HG02588 (cell line): ENCODE data around the gene GLP2R.

Source experiments
- ATAC-seq: cut with Tn5 transposase; IDR thresholded peaks from one replicate; pipeline ENCODE4 v1.9.1; 2021; ENCODE audit warnings: mild to moderate bottlenecking, moderate library complexity; ENCODE audit not compliant: unreplicated experiment

The GLP2R gene

GRCh38 chr17:9811537-9811936 lies 14.2 kb upstream of the GLP2R start:
- ATAC-seq = no peak

GRCh38 chr17:9813166-9813565 lies 12.6 kb upstream of the GLP2R start:
- ATAC-seq = no peak

- no peak for ATAC-seq
Measured at GRCh38 chr17:9814337-9814945, 11.3 kb upstream of the GLP2R start.

DNA sequence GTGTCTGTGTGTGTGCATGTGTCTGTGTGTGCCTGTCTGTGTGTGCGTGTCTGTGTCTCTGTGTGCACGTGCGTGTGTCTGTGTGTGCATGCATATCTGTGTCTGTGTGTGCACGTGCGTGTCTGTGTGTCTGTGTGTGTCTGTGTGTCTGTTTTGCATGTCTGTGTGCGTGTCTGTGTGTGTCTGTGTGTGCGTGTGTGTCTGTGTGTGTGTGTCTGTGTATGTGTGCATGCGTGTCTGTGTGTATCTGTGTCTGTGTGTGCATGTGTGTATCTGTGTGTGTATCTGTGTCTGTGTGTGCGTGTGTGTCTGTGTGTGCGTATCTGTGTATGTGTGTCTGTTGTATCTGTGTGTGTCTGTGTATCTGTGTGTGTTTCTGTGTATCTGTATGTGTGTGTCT lies 9.3 kb upstream of the GLP2R start:
- ATAC-seq = no peak

DNA sequence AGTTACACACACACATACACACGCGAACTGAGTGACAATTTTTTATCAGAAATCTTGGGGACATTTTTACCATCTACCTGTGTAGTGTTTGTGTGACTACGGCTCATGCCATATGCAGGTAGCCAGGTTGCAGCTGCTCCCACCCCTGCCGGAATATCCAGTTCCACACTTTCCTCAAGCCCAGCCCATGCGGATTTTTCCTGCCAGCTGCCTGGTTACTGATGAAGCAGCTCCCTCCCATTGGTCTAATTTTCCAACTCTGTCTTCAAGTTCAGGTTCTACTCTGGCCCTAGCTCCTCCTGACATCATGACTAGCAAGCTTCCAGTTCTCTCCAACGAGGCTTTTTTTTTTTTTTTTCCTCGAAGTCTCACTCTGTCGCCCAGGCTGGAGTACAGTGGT lies 8.6 kb upstream of the GLP2R start:
- no peak for ATAC-seq

- ATAC-seq = no peak
Measured at GRCh38 chr17:9818760-9819159, 7.0 kb upstream of the GLP2R start.

GRCh38 chr17:9820448-9820847 lies 5.3 kb upstream of the GLP2R start:
- ATAC-seq = no peak

DNA sequence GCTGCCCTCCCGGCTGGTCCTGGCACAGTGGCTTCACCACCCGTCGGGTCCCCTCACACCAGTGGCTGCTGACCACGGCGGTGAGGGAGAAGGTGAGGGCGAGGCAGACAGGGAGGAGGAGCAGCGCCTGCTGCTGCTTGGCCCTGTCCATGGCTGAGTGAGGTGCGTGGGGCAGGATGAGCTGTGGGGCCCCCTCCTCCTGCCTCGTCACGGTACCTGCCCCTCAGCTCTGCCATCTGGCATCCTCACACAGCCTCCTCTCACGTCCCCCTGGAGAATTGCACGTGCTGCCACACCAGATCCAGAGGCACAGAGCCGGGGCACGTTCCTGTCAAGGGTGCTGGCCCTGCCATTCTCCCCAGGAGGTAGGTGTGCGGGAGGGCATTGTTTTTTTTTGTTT lies 3.8 kb upstream of the GLP2R start, which contains the start of gene GSG1L2:
GSG1L2 (minus strand) TSS at position 159 of the 400 bp plus-strand sequence; CDS start at position 151, 8 bp downstream.
- ATAC-seq = no peak

- no peak for ATAC-seq
Measured at GRCh38 chr17:9824094-9824493, 1.6 kb upstream of the GLP2R start.

DNA sequence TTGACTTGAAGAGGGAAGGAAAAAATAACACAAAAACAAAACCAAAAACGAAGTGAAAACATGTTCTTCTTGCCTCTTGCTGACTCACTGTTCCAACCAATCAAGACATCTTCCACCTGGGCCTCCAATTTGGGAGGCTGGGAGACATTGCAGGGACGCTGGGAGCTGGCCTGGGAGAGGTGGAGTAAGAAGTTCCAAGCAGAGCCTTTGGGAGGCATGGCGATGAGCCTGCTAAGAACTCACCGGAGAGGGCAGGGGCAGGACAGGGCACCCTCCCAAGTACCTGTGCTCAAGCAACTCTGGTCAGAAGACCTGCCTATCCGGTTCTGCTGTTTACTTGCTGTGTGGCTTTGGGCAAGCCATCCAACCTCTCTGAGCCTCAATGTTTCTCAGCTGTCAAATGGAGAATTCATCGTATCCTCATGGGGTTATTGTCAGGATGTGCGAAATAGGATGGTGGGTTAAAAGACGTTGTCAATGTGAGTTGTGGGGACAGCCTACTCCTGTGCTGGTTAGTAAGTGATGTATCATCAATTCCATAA lies 856 bp upstream of the GLP2R start:
- no peak for ATAC-seq

DNA sequence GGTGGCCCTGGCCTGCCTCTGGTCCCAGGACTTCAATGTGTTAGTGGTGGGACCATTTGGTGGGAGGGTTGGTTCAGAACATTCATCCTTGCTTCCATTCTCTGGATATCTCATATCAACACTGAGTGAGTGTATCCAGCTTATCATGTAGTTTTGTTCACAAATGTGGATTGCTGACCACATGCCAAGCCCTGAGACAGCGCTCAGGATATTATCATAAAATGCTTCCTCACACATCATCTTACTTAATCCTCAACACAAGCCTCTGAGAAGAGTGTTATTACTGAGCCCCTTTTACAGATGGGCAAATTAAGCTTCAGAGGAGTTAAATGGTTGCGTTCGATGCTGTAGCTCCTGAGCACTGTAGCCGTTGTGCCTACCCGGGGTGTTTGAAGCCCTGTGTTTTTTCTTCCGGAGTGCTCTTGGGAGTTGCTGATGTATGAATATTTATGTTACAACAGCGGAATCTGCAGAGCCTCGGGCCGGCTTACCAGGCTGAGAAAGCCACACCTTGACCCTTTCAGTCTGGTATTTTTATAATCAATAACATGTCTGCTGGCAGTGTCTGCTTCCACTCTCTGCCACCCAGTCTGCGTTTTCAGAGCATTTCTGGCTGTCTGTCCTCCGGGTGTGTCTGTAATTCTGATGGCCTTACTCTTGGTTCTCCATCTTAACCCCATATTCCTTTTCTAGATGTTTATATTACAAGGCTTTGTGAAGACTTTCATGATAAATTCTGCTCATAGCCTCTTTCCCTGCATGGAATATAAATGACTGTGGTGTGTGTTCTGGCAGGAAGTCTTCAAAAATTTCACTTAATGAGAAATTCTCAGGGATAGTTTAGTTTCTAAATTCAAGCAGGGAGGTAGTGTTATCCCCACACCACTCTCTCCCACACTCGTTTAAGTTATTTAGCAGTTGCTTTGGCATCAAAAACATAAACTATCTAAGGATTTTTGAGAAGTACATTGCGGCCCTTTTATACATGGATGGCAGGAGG lies 2.9 kb downstream of the GLP2R start:
- no peak for ATAC-seq

DNA sequence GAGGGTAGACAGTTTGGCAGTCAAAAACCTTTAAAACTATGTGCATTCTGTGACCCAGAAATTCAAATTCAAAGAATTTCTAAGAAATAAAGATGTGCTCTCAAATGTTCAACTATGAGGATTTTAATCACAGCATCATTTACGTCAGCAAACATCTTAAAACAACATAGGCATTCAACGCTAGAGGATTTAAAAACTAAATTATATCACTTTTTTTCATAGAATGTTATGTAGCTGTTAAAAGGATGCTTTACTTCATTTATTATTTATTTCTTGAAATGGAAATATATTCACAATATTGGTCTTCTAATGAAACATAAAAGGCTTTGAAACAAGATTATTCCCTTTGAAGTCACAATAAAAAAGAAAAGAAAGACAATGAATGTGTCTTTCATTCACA lies 3.6 kb downstream of the GLP2R start:
- ATAC-seq = no peak

DNA sequence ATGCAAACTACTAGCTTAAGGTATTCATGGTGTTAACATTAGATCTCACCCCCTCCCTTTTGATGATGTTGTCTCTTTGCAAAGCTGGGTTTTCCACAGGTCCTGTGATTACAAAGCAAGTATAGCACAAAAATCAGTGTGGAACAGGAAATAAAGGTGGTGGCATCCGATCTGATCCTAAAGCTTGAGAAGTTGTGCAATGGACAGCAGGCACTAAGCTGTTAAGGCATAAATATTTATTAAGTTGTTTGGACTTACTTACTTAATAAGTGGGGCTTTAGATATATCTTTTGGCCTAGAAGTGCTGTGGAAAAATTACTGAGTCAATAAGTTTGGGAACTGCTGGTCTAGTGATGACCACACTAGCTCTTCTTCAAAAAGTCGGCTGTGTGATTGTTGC lies 5.0 kb downstream of the GLP2R start:
- no peak for ATAC-seq

- no peak for ATAC-seq
Measured at GRCh38 chr17:9833922-9834321, 8.2 kb downstream of the GLP2R start.

- ATAC-seq = no peak
Measured at GRCh38 chr17:9837551-9838471, 12.1 kb downstream of the GLP2R start.

DNA sequence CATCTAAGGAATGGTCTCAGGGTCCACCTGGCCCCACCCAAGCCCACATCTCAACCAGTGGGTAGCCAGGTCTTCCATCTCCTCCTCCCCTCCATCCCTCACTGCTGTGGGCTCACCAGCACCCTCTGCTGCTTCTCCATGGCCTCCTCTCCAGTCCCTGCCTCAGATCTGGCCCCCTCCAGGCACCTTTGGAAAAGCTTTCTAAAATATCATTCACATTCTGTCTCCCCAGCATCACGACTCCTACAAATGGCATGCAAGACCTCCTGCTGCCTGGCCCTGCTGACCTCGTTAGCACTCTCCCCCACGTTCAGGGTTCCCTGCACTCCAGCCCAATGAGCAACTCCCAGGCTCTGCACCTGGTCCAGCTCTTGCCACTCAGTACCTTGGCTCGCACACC lies 13.7 kb downstream of the GLP2R start:
- ATAC-seq = no peak

DNA sequence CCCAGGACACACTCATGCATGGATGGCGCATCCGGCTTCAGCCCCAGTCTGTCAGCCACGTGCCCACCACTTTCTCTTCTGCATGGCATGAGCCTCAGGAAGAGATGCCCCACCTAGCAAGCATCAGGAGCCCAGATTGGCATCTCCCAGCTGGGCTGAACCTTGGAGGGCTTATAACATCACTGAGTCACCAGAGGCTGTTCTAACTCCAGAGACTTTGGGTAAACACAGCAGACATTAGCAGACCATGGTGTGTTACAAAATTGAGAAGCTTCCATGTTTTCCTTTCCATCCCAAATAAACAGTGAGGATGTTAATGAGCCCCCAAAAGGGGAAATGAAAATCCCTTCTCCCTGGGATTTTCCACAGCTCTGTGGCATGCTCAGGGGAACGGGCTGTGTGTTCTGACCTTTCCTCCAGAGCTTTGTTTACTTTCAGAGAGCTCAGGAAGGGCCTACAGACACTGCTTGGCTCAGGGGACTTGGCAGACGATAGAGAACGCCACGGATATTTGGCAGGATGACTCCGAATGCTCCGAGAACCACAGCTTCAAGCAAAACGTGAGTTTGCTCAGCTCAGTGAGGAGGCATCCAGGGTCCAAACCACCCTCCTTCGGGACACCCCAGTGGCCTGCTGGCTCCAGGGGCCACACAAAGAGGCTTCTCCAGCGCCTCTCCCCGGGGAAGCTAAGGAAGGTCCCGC lies 16.5 kb downstream of the GLP2R start:
- ATAC-seq = no peak

- ATAC-seq = no peak
Measured at GRCh38 chr17:9843152-9844010, 17.7 kb downstream of the GLP2R start.

- no peak for ATAC-seq
Measured at GRCh38 chr17:9844153-9844552, 18.4 kb downstream of the GLP2R start.
